NCI-H2107 treated with DMSO at 0.1 percent for 48 hours (cell line): ENCODE results near the gene CACTIN.

Source experiments
- DNase-seq: peaks from one replicate; lab custom pipeline; 2025; ENCODE audit not compliant: unreplicated experiment; lab: John Stamatoyannopoulos, UW

Gene CACTIN

GRCh38 chr19:3646336-3647092, 19.9 kb upstream of the CACTIN start:
- DNase-seq = no peak

- no peak for DNase-seq
Measured at GRCh38 chr19:3645726-3646125, 19.1 kb upstream of the CACTIN start.

- no peak for DNase-seq
Measured at GRCh38 chr19:3645067-3645396, 18.4 kb upstream of the CACTIN start.

GRCh38 chr19:3644351-3645066, 17.9 kb upstream of the CACTIN start:
- DNase-seq = no peak

- no peak for DNase-seq
Measured at GRCh38 chr19:3643674-3644313, 17.2 kb upstream of the CACTIN start.

- DNase-seq = no peak
Measured at GRCh38 chr19:3642987-3643673, 16.5 kb upstream of the CACTIN start.

- no peak for DNase-seq
Measured at GRCh38 chr19:3642296-3642695, 15.7 kb upstream of the CACTIN start.

GRCh38 chr19:3641515-3642269, 15.1 kb upstream of the CACTIN start:
- DNase-seq = no peak

- no peak for DNase-seq
Measured at GRCh38 chr19:3639479-3639878, 12.9 kb upstream of the CACTIN start.

GRCh38 chr19:3638208-3639193, 11.9 kb upstream of the CACTIN start:
- DNase-seq = no peak

GRCh38 chr19:3637621-3638020, 11.0 kb upstream of the CACTIN start:
- no peak for DNase-seq

GRCh38 chr19:3636962-3637361, 10.4 kb upstream of the CACTIN start:
- DNase-seq = no peak

GRCh38 chr19:3636506-3636905, 9.9 kb upstream of the CACTIN start:
- DNase-seq = no peak

GRCh38 chr19:3634496-3635045, 8.0 kb upstream of the CACTIN start:
- no peak for DNase-seq

GRCh38 chr19:3633559-3633988, 7.0 kb upstream of the CACTIN start:
- DNase-seq = no peak

GRCh38 chr19:3632739-3633558, 6.4 kb upstream of the CACTIN start:
- no peak for DNase-seq

- no peak for DNase-seq
Measured at GRCh38 chr19:3632098-3632497, 5.5 kb upstream of the CACTIN start.

- DNase-seq = no peak
Measured at GRCh38 chr19:3631053-3631861, 4.7 kb upstream of the CACTIN start.
